WTC11 (cell line): ENCODE results near the gene CAMTA1. TPM values are rescaled to one million over a fixed set of nuclear protein-coding genes. Genes with fewer than 3 reads are reported as not detected.
A peak's percentile ranks its signal among the peaks of the same experiment; 100 is the strongest.

Source experiments
- ATAC-seq: fragments of 200-7000 bp; cut with Tn5 transposase; 2 replicates; pipeline ENCODE4 v1.10.0; 2021; ENCODE audit warnings: mild to moderate bottlenecking, moderate library complexity
- CTCF ChIA-PET: fragments of 300-600 bp; sonication (Branson Sonifier 250); formaldehyde crosslinking; loops from one replicate; lab custom pipeline; 2021; ENCODE audit warnings: antibody characterized with exemption; lab: Charles Lee
- POLR2A ChIA-PET: fragments of 350-600 bp; sonication (Branson Sonifier 250); formaldehyde crosslinking; loops from one replicate; lab custom pipeline; 2021; ENCODE audit warnings: antibody characterized with exemption; lab: Charles Lee
- DNase-seq: peaks from one replicate; pipeline ENCODE4 v3.0.0; 2021; ENCODE audit warnings: low spot score
- H3K27ac Mint-ChIP-seq: 2 replicates; pipeline ENCODE4 v1.8.0; 2021; ENCODE audit warnings: mixed read lengths
- H3K27me3 Mint-ChIP-seq: 2 replicates; pipeline ENCODE4 v1.8.0; 2021; ENCODE audit warnings: low read depth, mild to moderate bottlenecking, moderate library complexity, mixed read lengths
- H3K36me3 Mint-ChIP-seq: 2 replicates; pipeline ENCODE4 v1.8.0; 2021; ENCODE audit warnings: mixed read lengths
- H3K4me1 Mint-ChIP-seq: 2 replicates; pipeline ENCODE4 v1.8.0; 2022; ENCODE audit warnings: mixed read lengths
- H3K4me3 Mint-ChIP-seq: 2 replicates; pipeline ENCODE4 v1.8.0; 2021; ENCODE audit warnings: mild to moderate bottlenecking, moderate library complexity, mixed read lengths
- H3K9me3 Mint-ChIP-seq: 2 replicates; pipeline ENCODE4 v1.8.0; 2021; ENCODE audit warnings: mixed read lengths
- ESRRA ChIP-seq: sonication (generic); formaldehyde crosslinking; IDR thresholded peaks from 2 replicates; pipeline ENCODE4 v1.8.1; 2022; ENCODE audit warnings: mild to moderate bottlenecking, missing genetic modification reagents, borderline replicate concordance
- HMGA2 ChIP-seq: fragments of 250-450 bp; sonication (Bioruptor Pico); IDR thresholded peaks from 2 replicates; pipeline ENCODE4 v1.4.0; 2021; ENCODE audit warnings: mild to moderate bottlenecking, moderate library complexity
- NR2C2 ChIP-seq: sonication (generic); formaldehyde crosslinking; IDR thresholded peaks from 2 replicates; pipeline ENCODE4 v1.8.0; 2022; ENCODE audit warnings: mild to moderate bottlenecking, missing genetic modification reagents
- OVOL2 ChIP-seq: fragments of 250-450 bp; sonication (Bioruptor Pico); IDR thresholded peaks from 2 replicates; pipeline ENCODE4 v1.9.0; 2021; ENCODE audit warnings: mild to moderate bottlenecking, borderline replicate concordance
- SP1 ChIP-seq: sonication (generic); formaldehyde crosslinking; conservative IDR thresholded peaks from 2 replicates; pipeline ENCODE4 v1.8.1; 2022; ENCODE audit warnings: missing genetic modification reagents
- ZNF423 ChIP-seq: fragments of 250-450 bp; sonication (Bioruptor Pico); IDR thresholded peaks from 2 replicates; pipeline ENCODE4 v2.1.2; 2022; ENCODE audit warnings: mild to moderate bottlenecking, moderate library complexity
- total RNA-seq: library from RNA; stranded (reverse); gene quantifications from 3 replicates; pipeline ENCODE4 v1.2.3, GENCODE V29; 2021
- TF ChIP-seq, protein P1 (sequence below): sonication (generic); formaldehyde crosslinking; IDR thresholded peaks from 2 replicates; pipeline ENCODE4 v1.8.1; 2022; ENCODE audit warnings: low read depth, mild to moderate bottlenecking, moderate library complexity, missing genetic modification reagents, borderline replicate concordance
- TF ChIP-seq, protein P2 (sequence below): sonication (generic); formaldehyde crosslinking; IDR thresholded peaks from 2 replicates; pipeline ENCODE4 v1.8.0; 2022; ENCODE audit warnings: mild to moderate bottlenecking, missing genetic modification reagents
- TF ChIP-seq, protein P3 (sequence below): sonication (generic); formaldehyde crosslinking; IDR thresholded peaks from 2 replicates; pipeline ENCODE4 v1.8.1; 2023; ENCODE audit warnings: mild to moderate bottlenecking, missing genetic modification reagents, moderate library complexity
- TF ChIP-seq, protein P4 (sequence below): sonication (generic); formaldehyde crosslinking; IDR thresholded peaks from 2 replicates; pipeline ENCODE4 v1.8.0; 2022; ENCODE audit warnings: missing genetic modification reagents

Gene CAMTA1
- total RNA-seq, 1 experiment from 2014 or later: 86.4 TPM

DNA sequence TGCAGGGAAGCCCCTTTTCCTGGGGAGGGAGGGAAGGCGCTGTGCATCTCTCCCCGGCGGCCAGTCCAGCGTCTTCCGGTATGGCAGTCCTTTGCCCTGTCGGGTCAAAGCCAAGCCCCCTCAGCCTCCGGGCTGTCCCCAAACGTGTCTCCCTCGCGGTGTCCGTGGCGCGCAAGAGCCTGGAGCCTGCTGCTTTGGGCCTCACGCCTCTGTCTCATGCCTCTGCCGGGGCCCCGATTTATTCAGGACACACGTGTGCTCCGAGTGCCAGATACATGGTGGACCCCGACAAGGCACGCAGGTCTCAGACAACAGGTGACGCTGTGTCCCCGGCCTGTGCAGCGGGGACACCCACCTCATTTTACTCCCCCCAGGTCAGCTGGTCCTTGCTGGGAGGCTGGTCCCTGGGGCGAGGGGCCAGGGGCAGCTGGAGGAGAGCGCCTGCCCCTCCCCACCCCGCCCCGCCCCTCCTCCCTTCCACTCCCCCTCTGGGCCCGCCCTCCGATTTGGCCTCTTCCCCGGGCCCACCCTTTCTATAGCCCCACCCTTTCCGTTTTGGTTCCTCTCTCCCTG lies 176.7 kb downstream of the CAMTA1 start:
- ChIA-PET POLR2A (interaction anchor here (1.5 to 1.6 kb wide), 2 partner anchors 18 to 177 kb away, joined by 5 to 10 read pairs; partner anchors contain the start of gene CAMTA1), CTCF (interaction anchor here (0.9 to 2.1 kb wide), 11 partner anchors 17 to 791 kb away, joined by 3 to 22 read pairs (median 6); partner anchors contain the start of genes CAMTA1 and DNAJC11)
- no peak for TF ChIP-seq HMGA2 (CRISPR knock-in tag)
- TF ChIP-seq, protein P1, sequence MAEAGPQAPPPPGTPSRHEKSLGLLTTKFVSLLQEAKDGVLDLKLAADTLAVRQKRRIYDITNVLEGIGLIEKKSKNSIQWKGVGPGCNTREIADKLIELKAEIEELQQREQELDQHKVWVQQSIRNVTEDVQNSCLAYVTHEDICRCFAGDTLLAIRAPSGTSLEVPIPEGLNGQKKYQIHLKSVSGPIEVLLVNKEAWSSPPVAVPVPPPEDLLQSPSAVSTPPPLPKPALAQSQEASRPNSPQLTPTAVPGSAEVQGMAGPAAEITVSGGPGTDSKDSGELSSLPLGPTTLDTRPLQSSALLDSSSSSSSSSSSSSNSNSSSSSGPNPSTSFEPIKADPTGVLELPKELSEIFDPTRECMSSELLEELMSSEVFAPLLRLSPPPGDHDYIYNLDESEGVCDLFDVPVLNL (CRISPR knock-in tag): 0 out of 2 replicates have a peak, but pooled peaks have one; percentile 61
- no peak for TF ChIP-seq OVOL2
- TF ChIP-seq, protein P2, sequence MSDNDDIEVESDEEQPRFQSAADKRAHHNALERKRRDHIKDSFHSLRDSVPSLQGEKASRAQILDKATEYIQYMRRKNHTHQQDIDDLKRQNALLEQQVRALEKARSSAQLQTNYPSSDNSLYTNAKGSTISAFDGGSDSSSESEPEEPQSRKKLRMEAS (CRISPR knock-in tag): peak; percentile 50; the same call in 1 of the 2 replicates
- peak; percentile 26 for TF ChIP-seq SP1
- no peak for TF ChIP-seq NR2C2
- peaks cover 3% of the 10 kb centered on the region for H3K27me3 Mint-ChIP-seq
- H3K9me3 Mint-ChIP-seq: peaks cover 5% of the 10 kb centered on the region
- peak overlapping the region; percentile 87 for H3K4me3 Mint-ChIP-seq
- DNase-seq (peak; percentile 42), ATAC-seq (no peak)
- no peak overlapping the region for H3K27ac Mint-ChIP-seq
- no peaks in the 10 kb centered on the region for H3K36me3 Mint-ChIP-seq
- H3K4me1 Mint-ChIP-seq: peaks cover 41% of the 10 kb centered on the region

DNA sequence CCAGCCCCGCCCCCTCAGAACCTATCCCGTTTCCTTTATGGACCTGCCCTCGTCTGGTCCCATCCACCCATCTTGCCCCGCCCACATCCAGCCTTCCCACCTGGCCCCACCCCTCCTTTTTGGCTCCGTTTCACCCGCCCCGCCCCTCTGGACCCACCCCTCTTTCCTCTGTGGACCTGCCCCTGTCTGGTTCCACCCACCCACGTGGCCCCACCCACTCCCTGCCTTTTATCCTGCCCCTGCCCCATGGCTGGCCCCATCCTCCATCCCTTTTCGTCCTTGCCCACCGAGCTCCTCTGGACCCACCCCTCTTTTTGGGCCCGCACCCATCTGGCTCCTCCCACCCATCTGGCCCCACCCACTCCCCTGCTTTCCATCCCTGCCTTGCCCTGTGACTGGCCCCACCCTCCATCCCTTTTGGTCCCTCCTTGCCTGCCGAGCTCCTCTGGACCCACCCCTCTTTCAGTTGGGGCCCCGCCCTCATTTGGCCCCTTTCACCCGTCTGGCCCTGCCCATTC lies 177.3 kb downstream of the CAMTA1 start:
- H3K4me3 Mint-ChIP-seq: peak overlapping the region; percentile 87
- ATAC-seq (peak; percentile 71), DNase-seq (peak; percentile 99)
- CTCF ChIA-PET: interaction anchor here (0.6 to 2.1 kb wide), 21 partner anchors 17 to 1304 kb away, joined by 3 to 22 read pairs (median 4); partner anchors contain the start of genes CAMTA1 and DNAJC11
- H3K27me3 Mint-ChIP-seq: peaks cover 3% of the 10 kb centered on the region
- POLR2A ChIA-PET: interaction anchor here (1.5 to 1.6 kb wide), 2 partner anchors 17 to 178 kb away, joined by 5 to 10 read pairs; partner anchors contain the start of gene CAMTA1
- no peaks in the 10 kb centered on the region for H3K36me3 Mint-ChIP-seq
- H3K4me1 Mint-ChIP-seq: peaks cover 37% of the 10 kb centered on the region
- peaks cover 2% of the 10 kb centered on the region for H3K9me3 Mint-ChIP-seq
- H3K27ac Mint-ChIP-seq: no peak overlapping the region
- no peak for TF ChIP-seq ESRRA (CRISPR knock-in tag)
- TF ChIP-seq, protein P3, sequence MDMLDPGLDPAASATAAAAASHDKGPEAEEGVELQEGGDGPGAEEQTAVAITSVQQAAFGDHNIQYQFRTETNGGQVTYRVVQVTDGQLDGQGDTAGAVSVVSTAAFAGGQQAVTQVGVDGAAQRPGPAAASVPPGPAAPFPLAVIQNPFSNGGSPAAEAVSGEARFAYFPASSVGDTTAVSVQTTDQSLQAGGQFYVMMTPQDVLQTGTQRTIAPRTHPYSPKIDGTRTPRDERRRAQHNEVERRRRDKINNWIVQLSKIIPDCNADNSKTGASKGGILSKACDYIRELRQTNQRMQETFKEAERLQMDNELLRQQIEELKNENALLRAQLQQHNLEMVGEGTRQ: peak; percentile 59

DNA sequence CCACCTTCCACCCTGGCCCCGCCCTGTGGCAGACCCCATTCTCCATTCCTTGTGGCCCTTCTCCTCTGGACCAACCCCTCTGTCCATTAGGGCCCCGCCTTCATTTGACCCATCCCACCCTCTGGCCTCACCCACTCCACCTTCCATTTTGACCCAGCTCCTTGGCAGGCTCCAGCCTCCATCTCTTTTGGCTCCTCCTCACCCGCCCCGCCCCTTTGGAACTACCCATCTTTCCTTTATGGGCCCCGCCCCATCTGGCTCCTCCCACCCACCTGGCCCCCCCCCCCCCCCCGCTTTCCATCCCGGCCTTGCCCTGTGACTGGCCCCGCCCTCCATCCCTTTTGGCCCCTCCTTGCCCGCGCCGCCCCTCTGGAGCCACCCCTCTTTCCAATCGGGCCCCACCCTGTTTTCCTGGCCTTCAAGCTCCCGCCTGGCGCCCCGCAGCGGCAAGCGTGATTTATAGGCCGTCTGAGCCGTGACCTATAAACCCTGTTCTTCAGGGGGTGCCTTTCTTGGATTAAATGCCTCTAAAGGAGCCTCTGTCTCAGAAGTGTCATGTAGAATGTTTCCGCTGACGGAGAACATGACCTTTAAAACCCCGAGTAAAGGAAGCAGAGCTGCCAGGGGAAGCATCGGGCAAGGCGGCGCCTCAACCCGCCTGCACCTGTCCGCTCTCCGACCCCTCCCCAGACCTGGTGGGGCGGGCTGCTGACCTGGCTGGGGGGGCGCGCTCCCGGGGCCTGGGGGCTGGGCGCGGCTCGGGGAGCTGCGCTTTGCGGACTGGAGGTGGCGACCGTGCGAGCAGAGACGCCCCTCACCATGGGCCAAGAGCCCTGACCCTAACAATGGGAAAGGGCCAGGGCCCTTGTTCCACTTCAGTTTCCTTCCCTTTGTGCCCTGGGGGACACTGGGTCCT lies 178.0 kb downstream of the CAMTA1 start:
- TF ChIP-seq HMGA2 (CRISPR knock-in tag): no peak
- TF ChIP-seq ZNF423 (CRISPR knock-in tag): 0 out of 2 replicates have a peak, but pooled peaks have one; percentile 22
- TF ChIP-seq, protein P4, sequence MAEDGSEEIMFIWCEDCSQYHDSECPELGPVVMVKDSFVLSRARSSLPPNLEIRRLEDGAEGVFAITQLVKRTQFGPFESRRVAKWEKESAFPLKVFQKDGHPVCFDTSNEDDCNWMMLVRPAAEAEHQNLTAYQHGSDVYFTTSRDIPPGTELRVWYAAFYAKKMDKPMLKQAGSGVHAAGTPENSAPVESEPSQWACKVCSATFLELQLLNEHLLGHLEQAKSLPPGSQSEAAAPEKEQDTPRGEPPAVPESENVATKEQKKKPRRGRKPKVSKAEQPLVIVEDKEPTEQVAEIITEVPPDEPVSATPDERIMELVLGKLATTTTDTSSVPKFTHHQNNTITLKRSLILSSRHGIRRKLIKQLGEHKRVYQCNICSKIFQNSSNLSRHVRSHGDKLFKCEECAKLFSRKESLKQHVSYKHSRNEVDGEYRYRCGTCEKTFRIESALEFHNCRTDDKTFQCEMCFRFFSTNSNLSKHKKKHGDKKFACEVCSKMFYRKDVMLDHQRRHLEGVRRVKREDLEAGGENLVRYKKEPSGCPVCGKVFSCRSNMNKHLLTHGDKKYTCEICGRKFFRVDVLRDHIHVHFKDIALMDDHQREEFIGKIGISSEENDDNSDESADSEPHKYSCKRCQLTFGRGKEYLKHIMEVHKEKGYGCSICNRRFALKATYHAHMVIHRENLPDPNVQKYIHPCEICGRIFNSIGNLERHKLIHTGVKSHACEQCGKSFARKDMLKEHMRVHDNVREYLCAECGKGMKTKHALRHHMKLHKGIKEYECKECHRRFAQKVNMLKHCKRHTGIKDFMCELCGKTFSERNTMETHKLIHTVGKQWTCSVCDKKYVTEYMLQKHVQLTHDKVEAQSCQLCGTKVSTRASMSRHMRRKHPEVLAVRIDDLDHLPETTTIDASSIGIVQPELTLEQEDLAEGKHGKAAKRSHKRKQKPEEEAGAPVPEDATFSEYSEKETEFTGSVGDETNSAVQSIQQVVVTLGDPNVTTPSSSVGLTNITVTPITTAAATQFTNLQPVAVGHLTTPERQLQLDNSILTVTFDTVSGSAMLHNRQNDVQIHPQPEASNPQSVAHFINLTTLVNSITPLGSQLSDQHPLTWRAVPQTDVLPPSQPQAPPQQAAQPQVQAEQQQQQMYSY (CRISPR knock-in tag): peak; percentile 71
- TF ChIP-seq SP1: peak; percentile 61; the same call in 1 of the 2 replicates
- ATAC-seq (peak; percentile 87), DNase-seq (peak; percentile 100)
- CTCF ChIA-PET: interaction anchor here (0.6 to 2.1 kb wide), 23 partner anchors 16 to 1303 kb away, joined by 3 to 22 read pairs (median 4); partner anchors contain the start of genes CAMTA1 and DNAJC11
- peaks cover 3% of the 10 kb centered on the region for H3K27me3 Mint-ChIP-seq
- H3K27ac Mint-ChIP-seq: 0 out of 2 replicates have a peak overlapping the region, but pooled peaks have one; percentile 76
- peak overlapping the region; percentile 72 for H3K4me3 Mint-ChIP-seq
- POLR2A ChIA-PET: interaction anchor here (1.5 to 1.6 kb wide), 2 partner anchors 16 to 178 kb away, joined by 5 to 10 read pairs; partner anchors contain the start of gene CAMTA1
- no peaks in the 10 kb centered on the region for H3K9me3 Mint-ChIP-seq
- no peaks in the 10 kb centered on the region for H3K36me3 Mint-ChIP-seq
- peaks cover 39% of the 10 kb centered on the region for H3K4me1 Mint-ChIP-seq
